Measurements from ENCODE around the gene OGG1.
A peak's percentile ranks its signal among the peaks of the same experiment; 100 is the strongest.

Gene OGG1

GRCh38 chr3:9729419-9729818 is 20.3 kb upstream of the OGG1 start:
- no peak for DNase-seq

GRCh38 chr3:9730657-9731205 is 19.0 kb upstream of the OGG1 start:
- no peak for DNase-seq

- peak; percentile 99 for DNase-seq
Measured at GRCh38 chr3:9731206-9732079, 18.3 kb upstream of the OGG1 start, which contains the start of gene BRPF1. Gene BRPF1 (plus strand): TSS chr3:9731735. CDS start chr3:9734141, 2,406 bp downstream.

- DNase-seq, result peak; percentile 30
Measured at GRCh38 chr3:9732080-9732739, 17.5 kb upstream of the OGG1 start.

GRCh38 chr3:9732740-9733115 is 17.0 kb upstream of the OGG1 start:
- DNase-seq, result no peak

GRCh38 chr3:9736831-9737230 is 12.9 kb upstream of the OGG1 start:
- DNase-seq, result no peak

- DNase-seq, result no peak
Measured at GRCh38 chr3:9739181-9739580, 10.6 kb upstream of the OGG1 start.

- DNase-seq, result no peak
Measured at GRCh38 chr3:9742560-9742959, 7.2 kb upstream of the OGG1 start.

GRCh38 chr3:9743548-9743947 is 6.2 kb upstream of the OGG1 start:
- DNase-seq, result no peak

GRCh38 chr3:9744162-9744561 is 5.6 kb upstream of the OGG1 start:
- no peak for DNase-seq

GRCh38 chr3:9745521-9745920 is 4.2 kb upstream of the OGG1 start:
- no peak for DNase-seq

- DNase-seq, result no peak
Measured at GRCh38 chr3:9746330-9746729, 3.4 kb upstream of the OGG1 start.

GRCh38 chr3:9747267-9747666 is 2.5 kb upstream of the OGG1 start:
- no peak for DNase-seq

- no peak for DNase-seq
Measured at GRCh38 chr3:9748031-9748430, 1.7 kb upstream of the OGG1 start.

- DNase-seq, result no peak
Measured at GRCh38 chr3:9749296-9749644, 482 bp upstream of the OGG1 start.

- no peak for DNase-seq
Measured at GRCh38 chr3:9750556-9751411, 1.0 kb downstream of the OGG1 start.

- no peak for DNase-seq
Measured at GRCh38 chr3:9754678-9755077, 4.9 kb downstream of the OGG1 start.

GRCh38 chr3:9757427-9757826 is 7.7 kb downstream of the OGG1 start:
- no peak for DNase-seq

- no peak for DNase-seq
Measured at GRCh38 chr3:9760779-9761505, 11.2 kb downstream of the OGG1 start.

GRCh38 chr3:9761919-9762318 is 12.2 kb downstream of the OGG1 start:
- DNase-seq, result no peak

- DNase-seq, result no peak
Measured at GRCh38 chr3:9762871-9763270, 13.1 kb downstream of the OGG1 start.

- no peak for DNase-seq
Measured at GRCh38 chr3:9765865-9766264, 16.1 kb downstream of the OGG1 start.

- no peak for DNase-seq
Measured at GRCh38 chr3:9767418-9767817, 17.7 kb downstream of the OGG1 start.

Data from activated CD8-positive, alpha-beta memory T cell treated with anti-CD3 and anti-CD28 coated beads, Interleukin-2, amount 50 U/mL, for 4 hours (primary cell).